Endodermal cell (in vitro differentiated cells): Measurements from ENCODE around the gene RRN3. TPM values are rescaled to one million over a fixed set of nuclear protein-coding genes. Genes with fewer than 3 reads are reported as not detected.
"Not testable (repeated sequence)": the region's sequence is repeated elsewhere in the genome, so short reads cannot be mapped to it uniquely, and the experiment has no call there.

Experiments used
- DNase-seq: peaks from one replicate; pipeline ENCODE4 v3.0.0-alpha.2; 2017
- H3K27ac ChIP-seq: 2 replicates; pipeline ENCODE4 v1.5.1; 2013; ENCODE audit warnings: mild to moderate bottlenecking, low read depth, low read length, moderate library complexity
- H3K27me3 ChIP-seq: 2 replicates; pipeline ENCODE4 v1.6.1; 2013; ENCODE audit warnings: mild to moderate bottlenecking, low read length, moderate library complexity; ENCODE audit not compliant: insufficient read depth, control insufficient read depth, poor library complexity, severe bottlenecking
- H3K36me3 ChIP-seq: 2 replicates; pipeline ENCODE4 v1.7.0; 2013; ENCODE audit warnings: mild to moderate bottlenecking, low read length, moderate library complexity; ENCODE audit not compliant: control insufficient read depth, insufficient read depth
- H3K4me1 ChIP-seq: one replicate; pipeline ENCODE4 v1.7.0; 2013; ENCODE audit warnings: low read length; ENCODE audit not compliant: control insufficient read depth, insufficient read depth
- H3K4me3 ChIP-seq: 2 replicates; pipeline ENCODE4 v1.5.1; 2013; ENCODE audit warnings: mild to moderate bottlenecking, low read length, moderate library complexity
- H3K9ac ChIP-seq: 2 replicates; pipeline ENCODE4 v1.6.1; 2013; ENCODE audit warnings: mild to moderate bottlenecking, low read length, moderate library complexity; ENCODE audit not compliant: poor library complexity, severe bottlenecking; ENCODE audit errors: extremely low read depth
- H3K9me3 ChIP-seq: 2 replicates; pipeline ENCODE4 v1.6.1; 2013; ENCODE audit warnings: mild to moderate bottlenecking, low read length, moderate library complexity; ENCODE audit not compliant: control insufficient read depth
- H3K27ac Mint-ChIP-seq: 2 replicates; pipeline ENCODE4 v1.8.0; 2020; ENCODE audit warnings: mixed read lengths
- H3K27me3 Mint-ChIP-seq: 2 replicates; pipeline ENCODE4 v1.8.0; 2021; ENCODE audit warnings: mild to moderate bottlenecking, mixed read lengths; ENCODE audit not compliant: insufficient read depth
- H3K36me3 Mint-ChIP-seq: 2 replicates; pipeline ENCODE4 v1.8.0; 2020; ENCODE audit warnings: low read depth, mixed read lengths
- H3K4me1 Mint-ChIP-seq: 2 replicates; pipeline ENCODE4 v1.8.0; 2020; ENCODE audit warnings: mixed read lengths
- H3K4me3 Mint-ChIP-seq: 2 replicates; pipeline ENCODE4 v1.8.0; 2020; ENCODE audit warnings: mild to moderate bottlenecking, moderate library complexity, mixed read lengths
- H3K9me3 Mint-ChIP-seq: 2 replicates; pipeline ENCODE4 v1.8.0; 2020; ENCODE audit warnings: mild to moderate bottlenecking, mixed read lengths
- WGBS, 2 experiments: methylation state at CpG; one replicate each; pipeline versions ENCODE4 v1.1.5 to v1.1.7; 2013; ENCODE audit warnings: missing lambda C conversion rate in 2 of 2, mixed read lengths in 1 of 2; ENCODE audit not compliant: insufficient coverage in 1 of 2, insufficient read length in 1 of 2; 5-methylcytosine and 5-hydroxymethylcytosine counted together
- total RNA-seq, 2 donors: library from RNA; stranded (reverse); fragmentation: NEBNext Ultra II Directional in 1 of 2; extraction: Animal tissue kit (Norgen Biotek cat#: 25700) in 1 of 2; gene quantifications; 2 replicates in 1 of 2; 3 replicates in 1 of 2; pipeline ENCODE4 v1.2.1, GENCODE V29; 2021
- TF ChIP-seq, protein P1 (sequence below): fragments of 200-600 bp; sonication (generic); conservative IDR thresholded peaks from 2 replicates; pipeline ENCODE4 v1.5.0; 2021; ENCODE audit warnings: antibody characterized with exemption, mild to moderate bottlenecking

The RRN3 gene
- total RNA-seq, 2 donors from 2014 or later: 28.6 to 30.6 TPM

DNA sequence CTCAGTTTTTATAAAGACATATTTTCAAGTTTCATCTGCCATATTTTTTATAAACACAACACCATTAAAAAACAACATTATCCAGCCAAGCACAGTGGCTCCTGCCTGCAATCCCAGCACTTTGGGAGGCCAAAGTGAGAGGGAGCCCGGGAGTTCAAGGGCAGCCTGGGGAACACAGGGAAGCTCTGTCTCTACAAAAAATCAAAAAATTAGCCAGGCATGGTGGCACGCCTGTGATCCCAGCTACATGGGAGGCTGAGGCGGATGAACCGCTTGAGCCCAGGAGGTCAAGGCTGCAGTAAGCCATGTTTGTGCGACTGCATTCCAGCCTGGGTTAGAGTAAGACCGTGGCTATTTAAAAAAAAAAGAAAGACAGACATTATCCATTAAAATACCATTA lies 21.0 kb downstream of the RRN3 start:
- Histone ChIP-seq H3K9me3 (no peaks in the 10 kb centered on the region), H3K27ac (no peak overlapping the region), H3K27me3 (no peaks in the 10 kb centered on the region), H3K4me3 (no peak overlapping the region), H3K36me3 (peaks cover 50% of the 10 kb centered on the region), H3K4me1 (no peaks in the 10 kb centered on the region), H3K9ac (no peak overlapping the region)
- Mint-ChIP-seq H3K27me3 (no peaks in the 10 kb centered on the region), H3K27ac (no peak overlapping the region), H3K36me3 (peaks cover 66% of the 10 kb centered on the region), H3K9me3 (peaks cover 7% of the 10 kb centered on the region), H3K4me3 (no peak overlapping the region), H3K4me1 (no peaks in the 10 kb centered on the region)
- TF ChIP-seq, protein P1, sequence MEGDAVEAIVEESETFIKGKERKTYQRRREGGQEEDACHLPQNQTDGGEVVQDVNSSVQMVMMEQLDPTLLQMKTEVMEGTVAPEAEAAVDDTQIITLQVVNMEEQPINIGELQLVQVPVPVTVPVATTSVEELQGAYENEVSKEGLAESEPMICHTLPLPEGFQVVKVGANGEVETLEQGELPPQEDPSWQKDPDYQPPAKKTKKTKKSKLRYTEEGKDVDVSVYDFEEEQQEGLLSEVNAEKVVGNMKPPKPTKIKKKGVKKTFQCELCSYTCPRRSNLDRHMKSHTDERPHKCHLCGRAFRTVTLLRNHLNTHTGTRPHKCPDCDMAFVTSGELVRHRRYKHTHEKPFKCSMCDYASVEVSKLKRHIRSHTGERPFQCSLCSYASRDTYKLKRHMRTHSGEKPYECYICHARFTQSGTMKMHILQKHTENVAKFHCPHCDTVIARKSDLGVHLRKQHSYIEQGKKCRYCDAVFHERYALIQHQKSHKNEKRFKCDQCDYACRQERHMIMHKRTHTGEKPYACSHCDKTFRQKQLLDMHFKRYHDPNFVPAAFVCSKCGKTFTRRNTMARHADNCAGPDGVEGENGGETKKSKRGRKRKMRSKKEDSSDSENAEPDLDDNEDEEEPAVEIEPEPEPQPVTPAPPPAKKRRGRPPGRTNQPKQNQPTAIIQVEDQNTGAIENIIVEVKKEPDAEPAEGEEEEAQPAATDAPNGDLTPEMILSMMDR: no peak
- no peak for DNase-seq
- 93 to 94% methylated on average over 6 of the region's 6 CpGs for WGBS, 2 experiments

GRCh38 chr16:15071916-15072769 lies 21.9 kb downstream of the RRN3 start:
- H3K36me3 Mint-ChIP-seq: peaks cover 56% of the 10 kb centered on the region
- H3K27ac ChIP-seq, H3K4me1 Mint-ChIP-seq, H3K9me3 ChIP-seq, H3K9me3 Mint-ChIP-seq, DNase-seq, H3K4me3 Mint-ChIP-seq, H3K27me3 ChIP-seq, H3K9ac ChIP-seq, H3K4me1 ChIP-seq, H3K4me3 ChIP-seq, H3K27me3 Mint-ChIP-seq: not testable (repeated sequence)
- H3K27ac Mint-ChIP-seq: peak overlapping the region; percentile 71
- WGBS, 2 experiments: 77 to 97% methylated on average over 3 to 12 of the region's 16 CpGs
- TF ChIP-seq, protein P1: peak; percentile 59
- peaks cover 48% of the 10 kb centered on the region for H3K36me3 ChIP-seq

DNA sequence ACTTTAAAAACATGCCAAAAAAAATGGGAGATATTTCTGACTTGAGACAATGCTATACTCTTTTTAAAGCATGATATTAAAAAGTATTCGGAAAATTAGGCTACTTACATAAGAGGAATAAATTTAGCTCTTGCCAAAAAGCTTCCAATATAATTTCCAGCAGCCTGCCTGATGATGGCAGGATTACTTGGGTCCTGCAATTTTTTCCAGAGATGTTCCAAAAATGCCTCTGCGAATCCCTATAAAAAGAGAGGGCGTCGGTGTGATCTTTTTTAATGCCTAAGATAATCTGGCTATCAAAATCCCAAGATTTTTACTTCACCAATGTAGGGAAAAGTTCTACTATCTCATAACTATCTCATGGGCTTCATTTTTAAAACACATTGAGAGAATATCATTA lies 23.1 kb downstream of the RRN3 start:
- not testable (repeated sequence) for H3K27me3 Mint-ChIP-seq, H3K27ac ChIP-seq
- H3K36me3 Mint-ChIP-seq: peaks cover 46% of the 10 kb centered on the region

DNA sequence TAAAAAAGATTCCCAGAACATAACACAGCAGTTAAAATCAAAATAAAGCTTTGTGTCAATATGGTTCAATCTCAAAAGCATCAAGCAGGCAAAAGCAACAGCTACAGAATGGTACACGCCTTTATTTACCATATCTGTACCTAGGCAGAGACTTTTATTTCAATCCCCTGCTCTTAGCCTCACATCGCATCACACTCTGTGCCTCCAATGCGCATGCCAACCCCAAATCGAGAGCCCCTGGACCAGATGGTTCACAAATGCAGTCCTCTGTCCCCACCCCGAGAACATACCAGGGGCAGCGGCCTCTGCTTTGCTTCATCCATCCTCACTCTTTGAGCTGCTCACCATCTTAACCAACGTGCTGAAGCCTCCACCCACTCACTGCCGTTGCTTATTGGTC lies 27.4 kb downstream of the RRN3 start:
- not testable (repeated sequence) for H3K4me1 Mint-ChIP-seq, H3K4me3 ChIP-seq, DNase-seq, H3K9me3 ChIP-seq, H3K4me3 Mint-ChIP-seq, H3K27me3 Mint-ChIP-seq, H3K9ac ChIP-seq, H3K9me3 Mint-ChIP-seq, H3K27ac Mint-ChIP-seq, H3K4me1 ChIP-seq, H3K27me3 ChIP-seq, H3K27ac ChIP-seq
- peaks cover 38% of the 10 kb centered on the region for H3K36me3 ChIP-seq
- H3K36me3 Mint-ChIP-seq: peaks cover 48% of the 10 kb centered on the region
- 91% methylated on average over 4 of the region's 8 CpGs; no CpG with 5 or more reads in 1 of the 2 experiments for WGBS, 2 experiments

More for the DNA sequence above, 23.1 kb downstream of the RRN3 start:
- not testable (repeated sequence) for H3K4me3 Mint-ChIP-seq, DNase-seq, H3K27ac Mint-ChIP-seq, H3K4me1 ChIP-seq, H3K4me1 Mint-ChIP-seq, H3K4me3 ChIP-seq, H3K9me3 ChIP-seq, H3K9ac ChIP-seq, H3K9me3 Mint-ChIP-seq, H3K27me3 ChIP-seq
- peaks cover 43% of the 10 kb centered on the region for H3K36me3 ChIP-seq
- WGBS, 2 experiments: 100% methylated on average over 2 of the region's 4 CpGs; no CpG with 5 or more reads in 1 of the 2 experiments

DNA sequence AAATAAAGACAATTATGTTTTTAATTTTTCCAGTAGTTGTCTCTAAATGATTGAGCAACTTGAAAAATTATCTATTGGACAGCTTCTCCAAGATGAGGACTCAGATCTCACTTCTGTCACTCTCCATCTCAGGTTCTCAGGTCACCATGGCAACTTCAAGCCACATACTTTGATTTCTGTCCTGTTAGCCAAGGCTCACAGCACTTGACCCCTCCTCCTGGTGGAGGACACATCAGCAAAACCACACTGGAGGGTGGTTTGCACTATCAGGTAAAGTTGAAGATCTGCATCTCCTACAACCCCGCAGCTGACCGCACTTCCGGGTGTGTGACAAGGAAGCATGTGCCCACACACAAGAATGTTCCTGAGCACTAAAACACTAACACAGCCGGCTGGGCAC lies 28.1 kb downstream of the RRN3 start:
- not testable (repeated sequence) for H3K27ac ChIP-seq, H3K4me1 Mint-ChIP-seq, H3K27ac Mint-ChIP-seq, H3K9me3 Mint-ChIP-seq, H3K27me3 ChIP-seq, DNase-seq, H3K4me3 Mint-ChIP-seq, H3K27me3 Mint-ChIP-seq, H3K9me3 ChIP-seq, H3K9ac ChIP-seq, H3K4me3 ChIP-seq, H3K4me1 ChIP-seq
- WGBS, 2 experiments: 83% methylated on average over 1 of the region's 4 CpGs; no CpG with 5 or more reads in 1 of the 2 experiments
- H3K36me3 Mint-ChIP-seq: peaks cover 51% of the 10 kb centered on the region
- peaks cover 43% of the 10 kb centered on the region for H3K36me3 ChIP-seq
